ENCODE measurements around the gene RPH3AL.
"Not testable (repeated sequence)": the region's sequence is repeated elsewhere in the genome, so short reads cannot be mapped to it uniquely, and the experiment has no call there.

The RPH3AL gene

GRCh38 chr17:223723-224471 lies 128.7 kb downstream of the RPH3AL start:
- TF ChIP-seq CTCF (IDR thresholded peaks at IDR 0.05; ENCODE audit: low read depth, low read length): no peak
- no peaks in the 10 kb centered on the region for H3K27me3 ChIP-seq (ENCODE audit: insufficient read depth, low read depth, severe bottlenecking)
- peak; percentile 3 for DNase-seq

GRCh38 chr17:222172-222571 lies 130.4 kb downstream of the RPH3AL start:
- Histone ChIP-seq H3K4me3 (ENCODE audit: low read depth, low read length) (no peak overlapping the region), H3K9me3 (ENCODE audit: severe bottlenecking) (no peaks in the 10 kb centered on the region), H3K36me3 (no peaks in the 10 kb centered on the region), H3K27ac (no peak overlapping the region), H3K27me3 (ENCODE audit: insufficient read depth, low read depth, severe bottlenecking) (no peaks in the 10 kb centered on the region)
- TF ChIP-seq CTCF (IDR thresholded peaks at IDR 0.05; ENCODE audit: low read depth, low read length): no peak
- peak; percentile 2 for DNase-seq

More at GRCh38 chr17:223723-224471, 128.7 kb downstream of the RPH3AL start:
- H3K27ac ChIP-seq: no peak overlapping the region
- no peaks in the 10 kb centered on the region for H3K36me3 ChIP-seq
- H3K9me3 ChIP-seq (ENCODE audit: severe bottlenecking): no peaks in the 10 kb centered on the region
- no peak overlapping the region for H3K4me3 ChIP-seq (ENCODE audit: low read depth, low read length)

GRCh38 chr17:219696-220095 lies 132.9 kb downstream of the RPH3AL start:
- no peaks in the 10 kb centered on the region for H3K36me3 ChIP-seq
- no peaks in the 10 kb centered on the region for H3K27me3 ChIP-seq (ENCODE audit: insufficient read depth, low read depth, severe bottlenecking)
- H3K27ac ChIP-seq: no peak overlapping the region
- DNase-seq: peak; percentile 4
- H3K9me3 ChIP-seq (ENCODE audit: severe bottlenecking): no peaks in the 10 kb centered on the region
- no peak overlapping the region for H3K4me3 ChIP-seq (ENCODE audit: low read depth, low read length)
- TF ChIP-seq CTCF (IDR thresholded peaks at IDR 0.05; ENCODE audit: low read depth, low read length): no peak

- peak; percentile 0 for DNase-seq
- H3K36me3 ChIP-seq: no peaks in the 10 kb centered on the region
- no peaks in the 10 kb centered on the region for H3K27me3 ChIP-seq (ENCODE audit: insufficient read depth, low read depth, severe bottlenecking)
- no peak for TF ChIP-seq CTCF (IDR thresholded peaks at IDR 0.05; ENCODE audit: low read depth, low read length)
- no peak overlapping the region for H3K27ac ChIP-seq
- no peak overlapping the region for H3K4me3 ChIP-seq (ENCODE audit: low read depth, low read length)
- H3K9me3 ChIP-seq (ENCODE audit: severe bottlenecking): no peaks in the 10 kb centered on the region
These were observed 134.0 kb downstream of the RPH3AL start for GRCh38 chr17:218432-219110.

- TF ChIP-seq CTCF (IDR thresholded peaks at IDR 0.05; ENCODE audit: low read depth, low read length): no peak
- Histone ChIP-seq H3K4me3 (ENCODE audit: low read depth, low read length) (no peak overlapping the region), H3K27ac (peak overlapping the region; percentile 5; the same call in 1 of the 2 replicates), H3K9me3 (ENCODE audit: severe bottlenecking) (no peaks in the 10 kb centered on the region), H3K27me3 (ENCODE audit: insufficient read depth, low read depth, severe bottlenecking) (no peaks in the 10 kb centered on the region), H3K36me3 (peaks cover 6% of the 10 kb centered on the region)
- DNase-seq: no peak
These were observed 136.0 kb downstream of the RPH3AL start for GRCh38 chr17:216625-217024.

- H3K9me3 ChIP-seq (ENCODE audit: severe bottlenecking); H3K27me3 ChIP-seq (ENCODE audit: insufficient read depth, low read depth, severe bottlenecking); H3K36me3 ChIP-seq; H3K4me3 ChIP-seq (ENCODE audit: low read depth, low read length): not testable (repeated sequence)
- DNase-seq: peak; percentile 50
- H3K27ac ChIP-seq: peak overlapping the region; percentile 37
These were observed 136.8 kb downstream of the RPH3AL start for GRCh38 chr17:215563-216478.
